ENCODE data around the gene DUSP8. TPM values are rescaled to one million over a fixed set of nuclear protein-coding genes. Genes with fewer than 3 reads are reported as not detected.

The DUSP8 gene
- total and polyA plus RNA-seq, 2 experiments from 2014 or later = 0.11 TPM; not detected in 1

DNA sequence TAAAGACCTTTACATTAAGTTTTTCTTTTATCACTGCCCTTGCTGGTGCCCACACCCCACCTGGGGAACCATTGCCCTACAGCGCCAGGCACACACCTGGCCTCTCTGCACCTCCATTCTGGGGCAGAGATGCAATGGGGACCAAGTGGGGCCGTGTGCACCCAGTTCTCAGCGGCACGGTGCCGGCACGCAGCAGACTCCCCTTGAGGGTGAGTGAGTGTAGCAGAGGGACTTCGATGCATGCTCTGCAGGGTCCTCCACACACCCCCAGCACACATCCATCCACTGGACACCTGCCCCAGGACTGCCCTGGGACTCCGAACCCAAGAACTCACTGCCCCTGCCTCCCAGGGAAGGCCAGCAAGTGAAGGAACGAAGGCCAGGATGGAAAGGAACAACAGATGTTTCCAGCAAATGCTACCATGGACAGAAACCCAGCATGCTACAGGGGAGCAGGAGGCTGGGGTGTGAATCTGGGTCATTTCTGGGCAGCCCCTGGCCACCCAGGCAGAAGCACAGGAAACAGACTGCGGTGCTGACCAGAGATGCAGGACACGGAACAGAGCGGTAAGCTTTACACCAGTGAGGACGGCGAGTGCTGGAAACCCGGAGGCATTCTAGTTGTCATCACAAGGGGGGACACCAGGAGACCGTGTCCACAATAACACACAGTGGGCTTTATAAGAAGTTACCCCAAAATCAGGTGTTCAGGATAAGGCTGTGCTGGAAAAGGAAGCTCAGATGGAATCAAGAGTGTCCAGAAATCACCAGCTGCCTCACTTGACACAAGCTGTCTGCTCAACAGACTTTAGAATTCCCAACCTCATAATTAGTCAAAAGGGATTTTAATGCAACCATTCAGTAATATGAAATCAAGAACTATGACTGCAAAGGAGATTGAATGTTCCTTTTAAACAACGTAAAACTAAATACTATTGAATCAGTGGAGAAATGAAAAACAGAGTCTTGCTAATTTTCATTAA is 52.8 kb downstream of the DUSP8 start:
- DNase-seq = no peak
- no peaks in the 10 kb centered on the region for H3K27me3 ChIP-seq (replicated peaks; ENCODE audit: insufficient read depth)
- in situ Hi-C loops (cut with MboI) = no loop called here
- H3K79me2 ChIP-seq (ENCODE audit: insufficient read depth) = peaks cover 98% of the 10 kb centered on the region
- peaks cover 24% of the 10 kb centered on the region for H4K20me1 ChIP-seq (ENCODE audit: insufficient read depth)
- H3K4me2 ChIP-seq (ENCODE audit: unreplicated experiment) = no peak overlapping the region
- H3K4me1 ChIP-seq (ENCODE audit: insufficient read depth) = no peaks in the 10 kb centered on the region
- 94 to 95% methylated on average over 17 of the region's 17 CpGs for WGBS, 2 experiments (ENCODE audit: low coverage in 1 of 2, low lambda C conversion rate in 2 of 2, missing lambda C conversion rate in 2 of 2)
- H3K36me3 ChIP-seq (ENCODE audit: low read depth) = no peaks in the 10 kb centered on the region
- H2AFZ ChIP-seq = no peak overlapping the region
- H3K9me3 ChIP-seq (ENCODE audit: low read depth) = no peaks in the 10 kb centered on the region
- H3K27ac ChIP-seq = no peak overlapping the region
- H3K4me3 ChIP-seq = no peak overlapping the region
- TF ChIP-seq EZH2phosphoT487 (IDR thresholded peaks at IDR 0.05; ENCODE audit: insufficient read depth, low read depth) (no peak), EZH2 (IDR thresholded peaks at IDR 0.05; ENCODE audit: insufficient read depth, poor library complexity, severe bottlenecking) (no peak)
- H3F3A ChIP-seq (ENCODE audit: insufficient read depth) = no peaks in the 10 kb centered on the region
- H3K9ac ChIP-seq = no peak overlapping the region
- H3K9me2 ChIP-seq (ENCODE audit: insufficient read depth) = no peaks in the 10 kb centered on the region

DNA sequence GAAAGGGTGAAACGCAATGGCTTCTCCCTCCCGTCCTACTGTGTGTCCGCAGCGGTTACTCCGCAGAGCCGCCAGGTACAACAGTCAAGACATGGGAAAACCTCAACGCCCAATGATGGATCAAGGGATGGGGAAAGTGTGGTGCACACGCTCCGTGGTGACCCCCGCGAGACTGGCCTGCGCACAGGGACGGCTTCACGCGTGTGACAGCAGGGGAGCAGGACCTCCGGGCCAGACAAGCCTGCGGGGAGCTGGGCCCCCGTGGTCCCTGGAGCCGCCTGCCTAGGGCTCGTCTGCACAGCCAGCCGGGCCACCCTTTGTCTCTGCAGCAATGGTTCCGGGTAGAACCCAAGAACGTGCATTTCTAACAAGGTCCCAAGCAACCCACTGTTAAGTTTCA is 53.8 kb downstream of the DUSP8 start:
- in situ Hi-C loops (cut with MboI) = no loop called here
- H3K4me1 ChIP-seq (ENCODE audit: insufficient read depth) = no peaks in the 10 kb centered on the region
- H3K9me3 ChIP-seq (ENCODE audit: low read depth) = no peaks in the 10 kb centered on the region
- no peak overlapping the region for H3K9ac ChIP-seq
- 93 to 94% methylated on average over 23 of the region's 23 CpGs for WGBS, 2 experiments (ENCODE audit: low coverage in 1 of 2, low lambda C conversion rate in 2 of 2, missing lambda C conversion rate in 2 of 2)
- no peak overlapping the region for H3K4me2 ChIP-seq (ENCODE audit: unreplicated experiment)
- peaks cover 98% of the 10 kb centered on the region for H3K79me2 ChIP-seq (ENCODE audit: insufficient read depth)
- DNase-seq = no peak
- H3K27ac ChIP-seq = no peak overlapping the region
- H3K27me3 ChIP-seq (replicated peaks; ENCODE audit: insufficient read depth) = no peaks in the 10 kb centered on the region
- H3F3A ChIP-seq (ENCODE audit: insufficient read depth) = no peaks in the 10 kb centered on the region
- no peak overlapping the region for H3K4me3 ChIP-seq
- H2AFZ ChIP-seq = no peak overlapping the region
- TF ChIP-seq EZH2 (IDR thresholded peaks at IDR 0.05; ENCODE audit: insufficient read depth, poor library complexity, severe bottlenecking) = no peak
- TF ChIP-seq EZH2phosphoT487 (IDR thresholded peaks at IDR 0.05; ENCODE audit: insufficient read depth, low read depth) = no peak
- peaks cover 24% of the 10 kb centered on the region for H4K20me1 ChIP-seq (ENCODE audit: insufficient read depth)
- H3K9me2 ChIP-seq (ENCODE audit: insufficient read depth) = no peaks in the 10 kb centered on the region
- H3K36me3 ChIP-seq (ENCODE audit: low read depth) = no peaks in the 10 kb centered on the region

DNA sequence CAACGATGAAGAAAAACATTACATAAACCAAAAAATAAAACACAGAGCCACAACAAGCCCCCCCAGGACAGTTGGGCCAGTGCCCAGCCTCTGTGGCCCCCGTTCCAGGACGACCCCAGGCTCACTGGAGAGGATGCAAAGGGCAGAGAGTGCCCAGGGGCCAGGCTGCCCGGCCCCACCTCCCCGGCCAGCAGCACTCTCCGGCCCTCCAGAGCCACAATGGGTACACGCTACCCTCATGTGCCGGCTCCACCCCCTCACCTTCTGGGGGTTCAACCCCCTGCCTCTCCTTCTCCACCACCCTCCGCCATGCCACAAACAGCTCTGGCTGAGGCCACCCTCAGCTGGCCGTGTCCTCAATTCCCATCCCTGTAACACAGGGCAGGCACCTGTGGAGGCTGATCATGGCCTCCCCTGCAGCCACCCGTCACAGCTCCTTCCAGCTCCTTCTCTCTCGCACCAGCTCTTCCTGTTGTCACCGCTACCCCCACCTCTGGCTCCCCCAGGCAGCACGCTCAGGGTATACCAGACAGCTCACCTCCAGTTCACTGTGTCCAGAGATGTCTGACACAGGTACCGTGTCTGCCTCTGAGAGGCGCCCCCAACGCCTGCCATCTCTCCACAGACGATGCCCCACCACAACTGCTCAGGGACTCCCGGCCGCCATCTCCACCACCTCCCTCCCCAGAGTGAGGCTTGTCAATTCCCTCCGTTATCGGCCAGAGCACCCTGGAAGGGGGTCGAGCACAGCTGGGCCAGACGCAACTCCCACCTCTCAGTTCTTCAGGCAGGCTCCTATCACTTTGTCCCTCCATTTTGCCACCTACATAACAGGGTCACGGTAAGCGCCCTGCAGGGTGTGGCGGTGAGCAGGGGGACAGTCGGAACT is 54.7 kb downstream of the DUSP8 start:
- no peaks in the 10 kb centered on the region for H3K9me3 ChIP-seq (ENCODE audit: low read depth)
- H3K27ac ChIP-seq = no peak overlapping the region
- peaks cover 24% of the 10 kb centered on the region for H4K20me1 ChIP-seq (ENCODE audit: insufficient read depth)
- H3K9ac ChIP-seq = no peak overlapping the region
- DNase-seq = no peak
- WGBS, 2 experiments (ENCODE audit: low coverage in 1 of 2, low lambda C conversion rate in 2 of 2, missing lambda C conversion rate in 2 of 2) = 84 to 88% methylated on average over 22 to 28 of the region's 28 CpGs
- H2AFZ ChIP-seq = no peak overlapping the region
- no peak overlapping the region for H3K4me2 ChIP-seq (ENCODE audit: unreplicated experiment)
- no peak overlapping the region for H3K4me3 ChIP-seq
- H3K27me3 ChIP-seq (replicated peaks; ENCODE audit: insufficient read depth) = no peaks in the 10 kb centered on the region
- no peaks in the 10 kb centered on the region for H3F3A ChIP-seq (ENCODE audit: insufficient read depth)
- TF ChIP-seq EZH2 (IDR thresholded peaks at IDR 0.05; ENCODE audit: insufficient read depth, poor library complexity, severe bottlenecking) = no peak
- no peak for TF ChIP-seq EZH2phosphoT487 (IDR thresholded peaks at IDR 0.05; ENCODE audit: insufficient read depth, low read depth)
- no peaks in the 10 kb centered on the region for H3K36me3 ChIP-seq (ENCODE audit: low read depth)
- H3K9me2 ChIP-seq (ENCODE audit: insufficient read depth) = no peaks in the 10 kb centered on the region
- no peaks in the 10 kb centered on the region for H3K4me1 ChIP-seq (ENCODE audit: insufficient read depth)
- H3K79me2 ChIP-seq (ENCODE audit: insufficient read depth) = peaks cover 92% of the 10 kb centered on the region
- in situ Hi-C loops (cut with MboI) = no loop called here

DNA sequence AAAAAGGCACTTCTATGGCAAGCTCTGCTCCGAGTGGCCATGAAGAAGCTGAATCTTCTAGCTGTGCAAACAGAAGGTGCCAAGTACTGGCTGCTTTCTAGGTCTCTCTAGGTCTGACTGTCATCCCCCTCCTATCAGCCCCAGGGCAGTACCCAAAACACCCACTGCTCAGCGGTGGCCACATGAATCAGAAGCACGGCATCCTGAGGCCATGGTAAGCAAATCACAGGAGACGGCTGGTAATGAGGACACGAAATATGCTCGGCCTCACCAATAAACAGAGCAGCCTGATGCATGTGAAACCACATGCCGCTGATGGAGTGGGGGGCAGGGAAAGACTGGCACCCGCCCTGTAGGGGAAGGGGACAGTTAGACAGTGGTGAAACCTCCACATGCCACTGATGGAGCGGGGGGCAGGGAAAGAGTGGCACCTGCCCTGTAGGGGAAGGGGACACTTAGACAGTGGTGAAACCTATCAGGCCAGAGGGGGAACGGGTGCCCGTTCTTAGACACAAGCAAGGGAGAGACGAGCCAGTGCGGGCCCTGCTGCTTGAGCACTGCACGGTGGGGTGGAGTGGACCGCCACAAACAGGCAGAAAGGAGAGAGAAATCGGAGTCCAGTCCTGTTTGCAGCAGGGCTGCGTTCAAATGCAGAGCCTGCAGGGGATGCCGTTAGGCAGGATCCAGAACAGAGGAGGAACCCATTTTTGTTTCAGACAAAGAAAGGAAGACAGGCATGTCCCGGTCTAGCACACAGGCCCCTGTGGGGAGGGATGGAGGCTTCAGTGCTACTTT is 55.6 kb downstream of the DUSP8 start:
- in situ Hi-C loops (cut with MboI) = no loop called here
- no peaks in the 10 kb centered on the region for H3K4me1 ChIP-seq (ENCODE audit: insufficient read depth)
- no peaks in the 10 kb centered on the region for H3K9me3 ChIP-seq (ENCODE audit: low read depth)
- H3K27me3 ChIP-seq (replicated peaks; ENCODE audit: insufficient read depth) = no peaks in the 10 kb centered on the region
- no peak overlapping the region for H2AFZ ChIP-seq
- H3K9ac ChIP-seq = no peak overlapping the region
- peaks cover 83% of the 10 kb centered on the region for H3K79me2 ChIP-seq (ENCODE audit: insufficient read depth)
- no peaks in the 10 kb centered on the region for H3K36me3 ChIP-seq (ENCODE audit: low read depth)
- H3K4me2 ChIP-seq (ENCODE audit: unreplicated experiment) = no peak overlapping the region
- no peak overlapping the region for H3K27ac ChIP-seq
- 85 to 86% methylated on average over 17 to 19 of the region's 19 CpGs for WGBS, 2 experiments (ENCODE audit: low coverage in 1 of 2, low lambda C conversion rate in 2 of 2, missing lambda C conversion rate in 2 of 2)
- H3F3A ChIP-seq (ENCODE audit: insufficient read depth) = no peaks in the 10 kb centered on the region
- no peak for TF ChIP-seq EZH2phosphoT487 (IDR thresholded peaks at IDR 0.05; ENCODE audit: insufficient read depth, low read depth)
- TF ChIP-seq EZH2 (IDR thresholded peaks at IDR 0.05; ENCODE audit: insufficient read depth, poor library complexity, severe bottlenecking) = no peak
- peak; percentile 40 for DNase-seq
- no peaks in the 10 kb centered on the region for H3K9me2 ChIP-seq (ENCODE audit: insufficient read depth)
- H4K20me1 ChIP-seq (ENCODE audit: insufficient read depth) = peaks cover 24% of the 10 kb centered on the region
- no peak overlapping the region for H3K4me3 ChIP-seq
